Measurements from ENCODE around the gene DNAJB6.

Gene DNAJB6

GRCh38 chr7:157335991-157336382 lies 817 bp upstream of the DNAJB6 start:
- no peak for TF ChIP-seq TOX (CRISPR knock-in tag; IDR thresholded peaks at IDR 0.05; ENCODE audit: borderline replicate concordance)
- ATAC-seq: no peak

- no peak for TF ChIP-seq ISL1 (CRISPR knock-in tag; IDR thresholded peaks at IDR 0.05)
- TF ChIP-seq ZNF70 (CRISPR knock-in tag; IDR thresholded peaks at IDR 0.05): no peak
- TF ChIP-seq PATZ1 (CRISPR knock-in tag; IDR thresholded peaks at IDR 0.05; ENCODE audit: borderline replicate concordance): no peak
- TF ChIP-seq SNAI2 (CRISPR knock-in tag; IDR thresholded peaks at IDR 0.05): no peak
- no peak for TF ChIP-seq ZNF565 (CRISPR knock-in tag; conservative IDR thresholded peaks at IDR 0.05; ENCODE audit: low read depth)
- no peak for TF ChIP-seq TSHZ2 (CRISPR knock-in tag; IDR thresholded peaks at IDR 0.05)
- no peak for TF ChIP-seq ZFP3 (CRISPR knock-in tag; IDR thresholded peaks at IDR 0.05)
- no peak for TF ChIP-seq TOX (CRISPR knock-in tag; IDR thresholded peaks at IDR 0.05; ENCODE audit: borderline replicate concordance)
- TF ChIP-seq RARB (CRISPR knock-in tag; IDR thresholded peaks at IDR 0.05): no peak
- TF ChIP-seq CREB5 (CRISPR knock-in tag; IDR thresholded peaks at IDR 0.05; ENCODE audit: low read depth): no peak
- TF ChIP-seq GLIS3 (CRISPR knock-in tag; IDR thresholded peaks at IDR 0.05): no peak
- ATAC-seq: peak; percentile 62
Observed at GRCh38 chr7:157337316-157338149, 729 bp downstream of the DNAJB6 start.

GRCh38 chr7:157339777-157340677 lies 3.2 kb downstream of the DNAJB6 start:
- TF ChIP-seq GLIS3 (CRISPR knock-in tag; IDR thresholded peaks at IDR 0.05) (no peak), POU6F1 (CRISPR knock-in tag; IDR thresholded peaks at IDR 0.05; ENCODE audit: borderline replicate concordance, low read depth) (no peak), PPARA (CRISPR knock-in tag; IDR thresholded peaks at IDR 0.05; ENCODE audit: borderline replicate concordance) (no peak), TOX (CRISPR knock-in tag; IDR thresholded peaks at IDR 0.05; ENCODE audit: borderline replicate concordance) (no peak), ZNF8 (CRISPR knock-in tag; IDR thresholded peaks at IDR 0.05) (no peak), BACH2 (CRISPR knock-in tag; IDR thresholded peaks at IDR 0.05; ENCODE audit: borderline replicate concordance) (no peak)
- ATAC-seq: peak; percentile 38

- peak; percentile 79 for ATAC-seq
- no peak for TF ChIP-seq OSR1 (CRISPR knock-in tag; IDR thresholded peaks at IDR 0.05)
- TF ChIP-seq ZFP30 (CRISPR knock-in tag; IDR thresholded peaks at IDR 0.05): no peak
- TF ChIP-seq ISL1 (CRISPR knock-in tag; IDR thresholded peaks at IDR 0.05): no peak
- TF ChIP-seq ZFP3 (CRISPR knock-in tag; IDR thresholded peaks at IDR 0.05): no peak
- TF ChIP-seq ZNF565 (CRISPR knock-in tag; conservative IDR thresholded peaks at IDR 0.05; ENCODE audit: low read depth): no peak
- TF ChIP-seq CSDC2 (CRISPR knock-in tag; IDR thresholded peaks at IDR 0.05): no peak
- TF ChIP-seq RARB (CRISPR knock-in tag; IDR thresholded peaks at IDR 0.05): no peak
- no peak for TF ChIP-seq GLIS3 (CRISPR knock-in tag; IDR thresholded peaks at IDR 0.05)
- TF ChIP-seq CREB5 (CRISPR knock-in tag; IDR thresholded peaks at IDR 0.05; ENCODE audit: low read depth): no peak
- TF ChIP-seq PATZ1 (CRISPR knock-in tag; IDR thresholded peaks at IDR 0.05; ENCODE audit: borderline replicate concordance): no peak
- TF ChIP-seq ZC3H10 (CRISPR knock-in tag; IDR thresholded peaks at IDR 0.05): no peak
- TF ChIP-seq PPARA (CRISPR knock-in tag; IDR thresholded peaks at IDR 0.05; ENCODE audit: borderline replicate concordance): no peak
- no peak for TF ChIP-seq ARNTL (CRISPR knock-in tag; IDR thresholded peaks at IDR 0.05; ENCODE audit: borderline replicate concordance, low read depth)
- no peak for TF ChIP-seq BACH2 (CRISPR knock-in tag; IDR thresholded peaks at IDR 0.05; ENCODE audit: borderline replicate concordance)
- no peak for TF ChIP-seq TOX (CRISPR knock-in tag; IDR thresholded peaks at IDR 0.05; ENCODE audit: borderline replicate concordance)
Observed at GRCh38 chr7:157347217-157347904, 10.6 kb downstream of the DNAJB6 start.

All from SK-N-SH treated with all-trans-retinoic acid at 6 μM for 48 hours (cell line).